CD4-positive, alpha-beta T cell treated with Interleukin-10 for 1 hour (primary cell): ENCODE data around the gene PRR35.

Source experiments
- DNase-seq: peaks from one replicate; pipeline ENCODE4 v3.0.0-alpha.2; 2020

The PRR35 gene

GRCh38 chr16:582614-583331 lies 22.6 kb downstream of the PRR35 start:
- no peak for DNase-seq

GRCh38 chr16:583470-583814 lies 23.2 kb downstream of the PRR35 start:
- no peak for DNase-seq

- no peak for DNase-seq
Observed at GRCh38 chr16:583815-584591, 23.8 kb downstream of the PRR35 start.

- DNase-seq, result no peak
Observed at GRCh38 chr16:585351-585750, 25.2 kb downstream of the PRR35 start.

- DNase-seq, result no peak
Observed at GRCh38 chr16:586047-586644, 26.0 kb downstream of the PRR35 start.

- no peak for DNase-seq
Observed at GRCh38 chr16:586645-587590, 26.7 kb downstream of the PRR35 start.

GRCh38 chr16:588639-588888 lies 28.4 kb downstream of the PRR35 start:
- peak; percentile 64 for DNase-seq

- DNase-seq, result peak; percentile 98
Observed at GRCh38 chr16:588889-589657, 28.9 kb downstream of the PRR35 start.

GRCh38 chr16:589658-590187 lies 29.5 kb downstream of the PRR35 start, which contains the start of gene RAB40C:
TSS of gene RAB40C (plus strand) at chr16:590066. CDS start at chr16:590292, 226 bp downstream.
- peak; percentile 99 for DNase-seq

- no peak for DNase-seq
Observed at GRCh38 chr16:590188-590814, 30.1 kb downstream of the PRR35 start.

- no peak for DNase-seq
Observed at GRCh38 chr16:590815-591200, 30.6 kb downstream of the PRR35 start.

GRCh38 chr16:591231-591630 lies 31.0 kb downstream of the PRR35 start:
- no peak for DNase-seq

- no peak for DNase-seq
Observed at GRCh38 chr16:591892-592517, 31.8 kb downstream of the PRR35 start.

GRCh38 chr16:592518-593306 lies 32.5 kb downstream of the PRR35 start:
- no peak for DNase-seq

- DNase-seq, result no peak
Observed at GRCh38 chr16:593406-593805, 33.2 kb downstream of the PRR35 start.

- no peak for DNase-seq
Observed at GRCh38 chr16:593807-594206, 33.6 kb downstream of the PRR35 start.

GRCh38 chr16:595094-595528 lies 34.9 kb downstream of the PRR35 start:
- DNase-seq, result no peak

GRCh38 chr16:595942-596735 lies 35.9 kb downstream of the PRR35 start:
- no peak for DNase-seq

- no peak for DNase-seq
Observed at GRCh38 chr16:596736-597060, 36.5 kb downstream of the PRR35 start.
